ENCODE results near the gene PALM3.

PALM3 gene

DNA sequence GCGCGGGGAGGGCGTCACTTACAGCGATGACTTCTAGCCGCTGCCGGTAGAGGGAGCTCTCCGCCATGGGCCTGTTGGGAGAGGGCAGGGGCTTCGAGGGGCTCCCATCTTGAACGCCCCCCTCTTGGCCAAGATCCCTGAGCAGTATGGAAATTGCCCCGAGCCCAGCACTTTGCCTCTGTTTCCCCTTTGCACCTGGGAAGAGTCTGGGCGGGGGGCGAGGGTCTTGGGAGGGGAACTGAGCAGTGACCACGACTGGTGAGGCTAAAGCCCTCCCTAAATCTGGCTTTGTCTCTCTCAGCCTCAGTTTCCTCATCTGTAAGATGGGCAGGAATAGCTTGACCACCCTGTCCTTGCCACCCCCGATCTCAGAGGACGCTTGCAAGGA lies 2.8 kb downstream of the PALM3 start:
- H3K4me3 ChIP-seq (replicated peaks in 1 of 2; ENCODE audit: low read depth in 2 of 2, low read length in 2 of 2) = no peak overlapping the region
- DNase-seq (ENCODE audit: low read depth in 2 of 2) = no peak
- TF ChIP-seq, protein P1, sequence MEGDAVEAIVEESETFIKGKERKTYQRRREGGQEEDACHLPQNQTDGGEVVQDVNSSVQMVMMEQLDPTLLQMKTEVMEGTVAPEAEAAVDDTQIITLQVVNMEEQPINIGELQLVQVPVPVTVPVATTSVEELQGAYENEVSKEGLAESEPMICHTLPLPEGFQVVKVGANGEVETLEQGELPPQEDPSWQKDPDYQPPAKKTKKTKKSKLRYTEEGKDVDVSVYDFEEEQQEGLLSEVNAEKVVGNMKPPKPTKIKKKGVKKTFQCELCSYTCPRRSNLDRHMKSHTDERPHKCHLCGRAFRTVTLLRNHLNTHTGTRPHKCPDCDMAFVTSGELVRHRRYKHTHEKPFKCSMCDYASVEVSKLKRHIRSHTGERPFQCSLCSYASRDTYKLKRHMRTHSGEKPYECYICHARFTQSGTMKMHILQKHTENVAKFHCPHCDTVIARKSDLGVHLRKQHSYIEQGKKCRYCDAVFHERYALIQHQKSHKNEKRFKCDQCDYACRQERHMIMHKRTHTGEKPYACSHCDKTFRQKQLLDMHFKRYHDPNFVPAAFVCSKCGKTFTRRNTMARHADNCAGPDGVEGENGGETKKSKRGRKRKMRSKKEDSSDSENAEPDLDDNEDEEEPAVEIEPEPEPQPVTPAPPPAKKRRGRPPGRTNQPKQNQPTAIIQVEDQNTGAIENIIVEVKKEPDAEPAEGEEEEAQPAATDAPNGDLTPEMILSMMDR (IDR thresholded peaks at IDR 0.05; ENCODE audit: low read depth, low read length) = peak; percentile 81

DNA sequence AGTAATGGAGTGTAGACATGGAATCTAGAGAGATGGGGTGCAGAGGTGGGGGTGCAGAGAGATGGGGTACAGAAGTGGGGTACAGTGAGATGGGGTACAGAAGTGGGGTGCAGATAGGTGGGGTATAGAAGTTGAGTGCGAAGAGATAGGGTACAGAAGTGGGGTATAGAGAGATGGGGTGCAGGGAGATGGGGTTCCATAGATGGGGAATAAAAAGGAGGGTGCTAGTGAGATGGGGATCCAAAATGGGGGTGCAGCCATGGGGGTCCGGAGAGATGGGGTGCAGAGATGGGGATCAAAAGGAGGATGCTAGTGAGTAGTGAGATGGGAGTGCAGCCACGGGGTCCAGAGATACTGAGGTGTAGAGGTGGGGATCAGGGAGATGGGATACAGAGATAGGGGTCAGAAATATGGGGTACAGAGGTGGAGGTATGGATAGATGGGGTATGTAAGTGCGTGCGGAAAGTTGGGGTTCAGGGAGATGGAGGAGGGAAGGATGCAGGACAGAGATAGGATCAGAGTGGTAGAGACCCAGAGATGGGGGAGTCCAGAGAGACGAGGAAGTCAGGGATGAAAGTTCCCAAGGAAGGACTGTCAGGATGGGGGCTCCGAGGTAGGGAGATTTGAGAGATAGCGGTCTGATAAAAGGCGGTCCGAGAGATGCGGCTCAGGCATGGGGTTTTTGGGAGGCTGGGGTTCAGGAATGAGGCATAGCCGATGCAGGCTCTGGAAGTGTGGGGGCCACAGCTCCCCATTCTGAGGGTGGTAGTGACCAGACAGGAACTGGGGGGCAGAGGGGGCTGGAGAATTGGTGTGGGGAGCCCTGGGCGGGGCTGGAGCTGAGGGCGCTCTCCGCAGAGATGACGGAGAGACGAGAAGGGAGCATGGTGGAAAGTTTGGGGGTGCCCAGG lies 3.4 kb downstream of the PALM3 start:
- no peak overlapping the region for H3K4me3 ChIP-seq (replicated peaks in 1 of 2; ENCODE audit: low read depth in 2 of 2, low read length in 2 of 2)
- TF ChIP-seq, protein P1 (IDR thresholded peaks at IDR 0.05; ENCODE audit: low read depth, low read length) = no peak
- DNase-seq (ENCODE audit: low read depth in 2 of 2) = no peak

DNA sequence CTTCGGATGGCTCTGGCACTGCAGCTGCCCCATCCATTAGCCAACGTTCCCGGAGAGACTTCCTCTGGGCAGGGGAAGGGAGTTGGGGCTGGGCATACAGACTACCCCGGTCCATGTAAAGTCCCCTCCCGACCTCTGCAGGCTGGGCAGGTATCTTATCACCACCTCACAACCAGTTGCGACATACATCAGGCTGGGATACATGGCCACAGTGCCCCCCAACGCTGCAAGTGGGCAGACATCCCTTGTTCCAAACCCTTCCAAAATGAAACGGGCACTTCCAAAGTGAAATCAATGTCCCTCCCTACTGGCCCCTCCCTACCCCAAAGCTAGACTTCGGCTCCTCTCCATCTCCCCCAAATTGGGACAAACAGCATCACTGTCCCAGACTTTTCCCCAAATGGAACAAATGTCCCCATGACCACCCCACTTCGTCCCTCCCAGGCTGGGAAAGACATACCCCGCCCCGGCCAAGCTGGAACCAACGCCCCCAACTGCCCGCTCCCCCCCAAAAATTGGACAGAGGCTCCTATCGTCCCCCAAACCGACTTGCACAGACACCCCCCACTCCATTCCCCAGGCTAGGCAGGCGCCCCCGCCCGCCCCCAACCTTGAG lies 5.0 kb downstream of the PALM3 start:
- no peak for DNase-seq (ENCODE audit: low read depth in 2 of 2)
- TF ChIP-seq, protein P1 (IDR thresholded peaks at IDR 0.05; ENCODE audit: low read depth, low read length) = no peak
- peak overlapping the region in 1 of 2 donors; percentile 8 for H3K4me3 ChIP-seq (replicated peaks in 1 of 2; ENCODE audit: low read depth in 2 of 2, low read length in 2 of 2)

DNA sequence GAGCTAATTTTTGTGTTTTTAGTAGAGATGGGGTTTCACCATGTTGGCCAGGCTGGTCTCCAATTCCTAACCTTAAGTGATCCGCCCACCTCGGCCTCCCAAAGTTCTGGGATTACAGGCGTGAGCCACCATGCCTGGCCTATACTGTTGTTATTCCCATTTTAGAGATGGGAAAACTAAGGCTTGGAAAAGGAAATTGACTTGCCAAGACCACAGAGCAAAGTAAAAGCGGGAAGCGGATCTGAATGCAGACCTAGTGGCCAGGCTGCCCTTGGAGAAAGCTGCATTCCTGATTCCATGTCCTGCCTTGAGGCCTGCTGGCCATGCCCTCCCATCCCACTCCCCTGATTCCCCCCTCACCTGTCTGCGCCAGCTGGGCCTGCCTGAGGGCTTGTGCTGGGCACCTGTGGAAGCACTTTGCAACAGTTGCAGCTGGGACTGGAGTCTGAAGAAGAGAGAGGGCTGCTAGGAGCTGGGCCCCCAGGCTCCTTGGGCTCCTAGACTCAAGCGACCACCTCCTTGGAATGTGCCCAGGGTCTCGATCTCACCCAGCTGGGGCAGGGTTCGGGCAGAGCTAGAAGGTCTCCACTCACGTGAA lies 5.7 kb downstream of the PALM3 start:
- no peak overlapping the region for H3K4me3 ChIP-seq (replicated peaks in 1 of 2; ENCODE audit: low read depth in 2 of 2, low read length in 2 of 2)
- no peak for DNase-seq (ENCODE audit: low read depth in 2 of 2)
- TF ChIP-seq, protein P1 (IDR thresholded peaks at IDR 0.05; ENCODE audit: low read depth, low read length) = no peak

DNA sequence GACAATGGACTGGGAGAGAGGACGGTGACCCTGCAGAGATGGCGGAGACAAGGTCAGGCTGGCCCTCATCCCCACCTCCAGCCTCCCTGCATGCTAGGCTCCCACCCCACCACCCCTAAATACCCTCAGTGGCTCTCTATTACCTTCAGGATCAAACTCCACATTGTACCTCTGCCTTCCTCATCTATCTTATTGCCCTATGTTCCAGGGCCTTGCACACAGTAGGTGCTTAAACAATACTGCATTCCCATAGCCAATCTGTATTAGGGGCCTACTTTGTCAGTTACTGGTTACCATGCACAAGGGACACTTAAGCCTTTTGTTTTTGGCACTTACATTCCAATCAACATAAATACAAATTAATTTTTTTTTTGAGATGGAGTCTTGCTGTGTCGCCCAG lies 6.5 kb downstream of the PALM3 start:
- no peak overlapping the region for H3K4me3 ChIP-seq (replicated peaks in 1 of 2; ENCODE audit: low read depth in 2 of 2, low read length in 2 of 2)
- TF ChIP-seq, protein P1 (IDR thresholded peaks at IDR 0.05; ENCODE audit: low read depth, low read length) = no peak
- no peak for DNase-seq (ENCODE audit: low read depth in 2 of 2)

DNA sequence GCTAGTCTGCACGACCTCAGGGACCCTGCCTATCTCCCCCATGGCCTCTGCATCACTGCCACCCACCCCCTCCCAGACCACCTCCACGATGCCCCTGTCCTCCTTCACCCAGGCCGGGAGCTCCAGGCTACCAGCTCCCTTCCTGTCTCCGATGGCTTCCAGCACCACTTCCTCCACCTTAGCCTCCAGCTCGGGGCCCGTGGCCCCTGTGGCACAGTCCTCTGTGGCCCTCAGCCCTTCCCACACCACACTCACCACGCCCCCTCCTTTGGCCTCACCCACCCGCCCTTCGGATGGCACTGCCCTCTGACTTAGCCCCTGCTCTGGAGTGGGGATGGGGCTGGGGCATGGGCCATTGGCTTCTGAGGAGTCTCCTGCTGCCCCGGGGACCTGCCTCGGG lies 7.2 kb downstream of the PALM3 start:
- DNase-seq (ENCODE audit: low read depth in 2 of 2) = no peak
- no peak overlapping the region for H3K4me3 ChIP-seq (replicated peaks in 1 of 2; ENCODE audit: low read depth in 2 of 2, low read length in 2 of 2)
- TF ChIP-seq, protein P1 (IDR thresholded peaks at IDR 0.05; ENCODE audit: low read depth, low read length) = no peak
